ENCODE measurements around the gene SCAMP2.

GRCh38 chr15:74890665-74890960, 17.4 kb upstream of the SCAMP2 start:
- TF ChIP-seq, protein P1, sequence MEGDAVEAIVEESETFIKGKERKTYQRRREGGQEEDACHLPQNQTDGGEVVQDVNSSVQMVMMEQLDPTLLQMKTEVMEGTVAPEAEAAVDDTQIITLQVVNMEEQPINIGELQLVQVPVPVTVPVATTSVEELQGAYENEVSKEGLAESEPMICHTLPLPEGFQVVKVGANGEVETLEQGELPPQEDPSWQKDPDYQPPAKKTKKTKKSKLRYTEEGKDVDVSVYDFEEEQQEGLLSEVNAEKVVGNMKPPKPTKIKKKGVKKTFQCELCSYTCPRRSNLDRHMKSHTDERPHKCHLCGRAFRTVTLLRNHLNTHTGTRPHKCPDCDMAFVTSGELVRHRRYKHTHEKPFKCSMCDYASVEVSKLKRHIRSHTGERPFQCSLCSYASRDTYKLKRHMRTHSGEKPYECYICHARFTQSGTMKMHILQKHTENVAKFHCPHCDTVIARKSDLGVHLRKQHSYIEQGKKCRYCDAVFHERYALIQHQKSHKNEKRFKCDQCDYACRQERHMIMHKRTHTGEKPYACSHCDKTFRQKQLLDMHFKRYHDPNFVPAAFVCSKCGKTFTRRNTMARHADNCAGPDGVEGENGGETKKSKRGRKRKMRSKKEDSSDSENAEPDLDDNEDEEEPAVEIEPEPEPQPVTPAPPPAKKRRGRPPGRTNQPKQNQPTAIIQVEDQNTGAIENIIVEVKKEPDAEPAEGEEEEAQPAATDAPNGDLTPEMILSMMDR (IDR thresholded peaks at IDR 0.05; ENCODE audit: insufficient read depth, low read depth, low read length), result no peak
- TF ChIP-seq EZH2 (IDR thresholded peaks at IDR 0.05; ENCODE audit: insufficient read depth, low read length), result no peak

All from astrocyte (in vitro differentiated cells and primary cell).